ENCODE data around the gene TMEM59. TPM values are rescaled to one million over a fixed set of nuclear protein-coding genes. Genes with fewer than 3 reads are reported as not detected.

Gene TMEM59
- total and polyA plus RNA-seq, 2 donors (not counting 1 experiment from before 2014, with no cell fraction given), result 66.3 to 146 TPM

DNA sequence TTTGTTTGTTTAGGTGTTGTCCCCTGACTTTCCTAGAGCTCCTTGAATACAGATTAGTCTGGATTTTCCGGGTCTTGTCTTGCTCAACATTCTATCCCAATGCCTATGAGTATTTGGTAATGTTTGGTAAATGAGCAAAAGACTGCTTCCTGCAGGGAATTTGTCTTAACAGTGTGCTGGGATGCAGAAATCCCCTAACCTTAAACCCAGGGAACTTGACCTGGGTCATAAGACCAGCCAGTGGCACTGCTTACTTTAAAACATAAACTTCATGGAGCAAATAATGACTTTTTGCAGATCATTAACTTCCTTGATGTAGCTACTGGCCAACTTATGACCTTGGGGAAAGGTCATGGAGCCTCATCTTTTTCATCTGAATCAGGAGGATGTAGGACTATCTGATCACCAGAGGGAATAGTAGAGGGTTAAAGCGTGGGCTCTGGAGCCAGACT is 27.6 kb upstream of the TMEM59 start:
- Histone ChIP-seq H2AFZ (ENCODE audit: insufficient read depth, low read depth, low read length, poor library complexity, severe bottlenecking) (no peak overlapping the region), H3K27me3 (replicated peaks in 1 of 4; ENCODE audit: control extremely low read depth in 1 of 4, control insufficient read depth in 3 of 4, insufficient read depth in 4 of 4, low read length in 3 of 4) (no peaks in the 10 kb centered on the region), H3K4me1 (ENCODE audit: control insufficient read depth in 2 of 2, insufficient read depth in 2 of 2, low read length in 2 of 2) (no peaks in the 10 kb centered on the region), H3K27ac (ENCODE audit: low read length in 2 of 2) (no peak overlapping the region), H3K79me2 (ENCODE audit: control insufficient read depth, insufficient read depth, low read length) (no peaks in the 10 kb centered on the region), H3K36me3 (replicated peaks in 1 of 2; ENCODE audit: control extremely low read depth in 1 of 2, control insufficient read depth in 1 of 2, extremely low read depth in 1 of 2, insufficient read depth in 2 of 2, low read length in 1 of 2) (peaks cover 0 to 7% of the 10 kb centered on the region in 2 experiments), H4K20me1 (ENCODE audit: control insufficient read depth, insufficient read depth, low read length, poor library complexity, severe bottlenecking) (no peaks in the 10 kb centered on the region), H3K4me3 (ENCODE audit: control extremely low read depth in 1 of 5, extremely low read depth in 1 of 5, insufficient read depth in 1 of 5, low read depth in 2 of 5, low read length in 4 of 5) (no peak overlapping the region), H3K9me3 (ENCODE audit: control extremely low read depth in 1 of 3, control insufficient read depth in 2 of 3, insufficient read depth in 1 of 3, low read length in 2 of 3) (no peaks in the 10 kb centered on the region), H3K4me2 (replicated peaks; ENCODE audit: low read depth, low read length, poor library complexity, severe bottlenecking) (no peak overlapping the region), H3K9ac (ENCODE audit: low read length) (no peak overlapping the region)
- ATAC-seq (ENCODE audit: low read depth), result no peak
- TF ChIP-seq EZH2 (IDR thresholded peaks at IDR 0.05; ENCODE audit: borderline replicate concordance, insufficient read depth, low read depth, low read length, poor library complexity, severe bottlenecking), result no peak
- TF ChIP-seq, protein P1, sequence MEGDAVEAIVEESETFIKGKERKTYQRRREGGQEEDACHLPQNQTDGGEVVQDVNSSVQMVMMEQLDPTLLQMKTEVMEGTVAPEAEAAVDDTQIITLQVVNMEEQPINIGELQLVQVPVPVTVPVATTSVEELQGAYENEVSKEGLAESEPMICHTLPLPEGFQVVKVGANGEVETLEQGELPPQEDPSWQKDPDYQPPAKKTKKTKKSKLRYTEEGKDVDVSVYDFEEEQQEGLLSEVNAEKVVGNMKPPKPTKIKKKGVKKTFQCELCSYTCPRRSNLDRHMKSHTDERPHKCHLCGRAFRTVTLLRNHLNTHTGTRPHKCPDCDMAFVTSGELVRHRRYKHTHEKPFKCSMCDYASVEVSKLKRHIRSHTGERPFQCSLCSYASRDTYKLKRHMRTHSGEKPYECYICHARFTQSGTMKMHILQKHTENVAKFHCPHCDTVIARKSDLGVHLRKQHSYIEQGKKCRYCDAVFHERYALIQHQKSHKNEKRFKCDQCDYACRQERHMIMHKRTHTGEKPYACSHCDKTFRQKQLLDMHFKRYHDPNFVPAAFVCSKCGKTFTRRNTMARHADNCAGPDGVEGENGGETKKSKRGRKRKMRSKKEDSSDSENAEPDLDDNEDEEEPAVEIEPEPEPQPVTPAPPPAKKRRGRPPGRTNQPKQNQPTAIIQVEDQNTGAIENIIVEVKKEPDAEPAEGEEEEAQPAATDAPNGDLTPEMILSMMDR (IDR thresholded peaks at IDR 0.05), result no peak
- Mint-ChIP-seq H3K27me3 (no peaks in the 10 kb centered on the region), H3K9me3 (ENCODE audit: insufficient read depth) (no peaks in the 10 kb centered on the region), H3K27ac (no peak overlapping the region), H3K4me1 (peaks cover 4% of the 10 kb centered on the region), H3K4me3 (no peak overlapping the region)
- intact Hi-C loops (cut with micrococcal nuclease), result no loop called here
- ChIA-PET POLR2A (no interaction called here), CTCF (interaction anchor here (0.7 to 2.5 kb wide), 4 partner anchors 7 to 220 kb away, joined by 3 to 19 read pairs (median 4); no protein-coding TSS in a partner anchor)
- DNase-seq, result no peak
- 100% methylated on average over 1 of the region's 2 CpGs for WGBS (ENCODE audit: insufficient coverage)

DNA sequence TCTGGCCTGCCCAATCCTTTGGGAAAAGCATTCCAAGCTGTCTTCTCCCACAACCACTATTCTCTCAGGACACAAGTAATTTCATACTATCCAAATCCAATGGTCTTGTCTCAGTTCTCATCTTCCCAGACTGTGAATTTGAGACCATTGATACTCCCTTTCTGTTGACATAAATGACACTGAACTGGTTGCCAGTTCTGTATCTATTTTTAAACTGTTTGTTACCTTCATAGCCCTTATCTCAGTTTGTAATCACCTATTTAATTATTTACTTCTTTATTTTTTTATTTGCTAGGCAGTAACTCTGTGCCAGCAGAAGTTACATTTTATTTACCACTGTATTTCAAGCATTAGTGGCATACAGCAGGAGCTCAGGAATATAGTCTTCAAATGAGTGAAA is 24.4 kb upstream of the TMEM59 start:
- no peak overlapping the region for H3K4me3 Mint-ChIP-seq
- Histone ChIP-seq H4K20me1 (ENCODE audit: control insufficient read depth, insufficient read depth, low read length, poor library complexity, severe bottlenecking) (no peaks in the 10 kb centered on the region), H3K4me1 (ENCODE audit: control insufficient read depth in 2 of 2, insufficient read depth in 2 of 2, low read length in 2 of 2) (no peaks in the 10 kb centered on the region), H3K79me2 (ENCODE audit: control insufficient read depth, insufficient read depth, low read length) (no peaks in the 10 kb centered on the region), H3K27ac (ENCODE audit: low read length in 2 of 2) (no peak overlapping the region), H3K9me3 (ENCODE audit: control extremely low read depth in 1 of 3, control insufficient read depth in 2 of 3, insufficient read depth in 1 of 3, low read length in 2 of 3) (no peaks in the 10 kb centered on the region), H3K27me3 (replicated peaks in 1 of 4; ENCODE audit: control extremely low read depth in 1 of 4, control insufficient read depth in 3 of 4, insufficient read depth in 4 of 4, low read length in 3 of 4) (no peaks in the 10 kb centered on the region), H3K36me3 (replicated peaks in 1 of 2; ENCODE audit: control extremely low read depth in 1 of 2, control insufficient read depth in 1 of 2, extremely low read depth in 1 of 2, insufficient read depth in 2 of 2, low read length in 1 of 2) (peaks cover 0 to 7% of the 10 kb centered on the region in 2 experiments), H3K4me3 (ENCODE audit: control extremely low read depth in 1 of 5, extremely low read depth in 1 of 5, insufficient read depth in 1 of 5, low read depth in 2 of 5, low read length in 4 of 5) (no peak overlapping the region), H3K4me2 (replicated peaks; ENCODE audit: low read depth, low read length, poor library complexity, severe bottlenecking) (no peak overlapping the region), H3K9ac (ENCODE audit: low read length) (no peak overlapping the region), H2AFZ (ENCODE audit: insufficient read depth, low read depth, low read length, poor library complexity, severe bottlenecking) (no peak overlapping the region)
- intact Hi-C loops (cut with micrococcal nuclease), result no loop called here
- no peak for TF ChIP-seq EZH2 (IDR thresholded peaks at IDR 0.05; ENCODE audit: borderline replicate concordance, insufficient read depth, low read depth, low read length, poor library complexity, severe bottlenecking)
- TF ChIP-seq, protein P1 (IDR thresholded peaks at IDR 0.05), result no peak
- H3K4me1 Mint-ChIP-seq, result no peaks in the 10 kb centered on the region
- ATAC-seq (ENCODE audit: low read depth) (no peak), DNase-seq (no peak)
- no peak overlapping the region for H3K27ac Mint-ChIP-seq
- ChIA-PET POLR2A (no interaction called here), CTCF (interaction anchor here (0.6 to 5.6 kb wide), 2 partner anchors 405 to 412 kb away, joined by 3 to 23 read pairs; no protein-coding TSS in a partner anchor)
- no peaks in the 10 kb centered on the region for H3K27me3 Mint-ChIP-seq
- H3K9me3 Mint-ChIP-seq (ENCODE audit: insufficient read depth), result no peaks in the 10 kb centered on the region

Data from B cell (primary cell).